Measurements from ENCODE around the gene FAM234A. TPM values are rescaled to one million over a fixed set of nuclear protein-coding genes. Genes with fewer than 3 reads are reported as not detected.
"Not testable (repeated sequence)": the region's sequence is repeated elsewhere in the genome, so short reads cannot be mapped to it uniquely, and the experiment has no call there.

The FAM234A gene, protein sequence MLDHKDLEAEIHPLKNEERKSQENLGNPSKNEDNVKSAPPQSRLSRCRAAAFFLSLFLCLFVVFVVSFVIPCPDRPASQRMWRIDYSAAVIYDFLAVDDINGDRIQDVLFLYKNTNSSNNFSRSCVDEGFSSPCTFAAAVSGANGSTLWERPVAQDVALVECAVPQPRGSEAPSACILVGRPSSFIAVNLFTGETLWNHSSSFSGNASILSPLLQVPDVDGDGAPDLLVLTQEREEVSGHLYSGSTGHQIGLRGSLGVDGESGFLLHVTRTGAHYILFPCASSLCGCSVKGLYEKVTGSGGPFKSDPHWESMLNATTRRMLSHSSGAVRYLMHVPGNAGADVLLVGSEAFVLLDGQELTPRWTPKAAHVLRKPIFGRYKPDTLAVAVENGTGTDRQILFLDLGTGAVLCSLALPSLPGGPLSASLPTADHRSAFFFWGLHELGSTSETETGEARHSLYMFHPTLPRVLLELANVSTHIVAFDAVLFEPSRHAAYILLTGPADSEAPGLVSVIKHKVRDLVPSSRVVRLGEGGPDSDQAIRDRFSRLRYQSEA
- 10 to 100 TPM; 19.3 to 56.6 (median 24.4) TPM for polyA plus RNA-seq

DNA sequence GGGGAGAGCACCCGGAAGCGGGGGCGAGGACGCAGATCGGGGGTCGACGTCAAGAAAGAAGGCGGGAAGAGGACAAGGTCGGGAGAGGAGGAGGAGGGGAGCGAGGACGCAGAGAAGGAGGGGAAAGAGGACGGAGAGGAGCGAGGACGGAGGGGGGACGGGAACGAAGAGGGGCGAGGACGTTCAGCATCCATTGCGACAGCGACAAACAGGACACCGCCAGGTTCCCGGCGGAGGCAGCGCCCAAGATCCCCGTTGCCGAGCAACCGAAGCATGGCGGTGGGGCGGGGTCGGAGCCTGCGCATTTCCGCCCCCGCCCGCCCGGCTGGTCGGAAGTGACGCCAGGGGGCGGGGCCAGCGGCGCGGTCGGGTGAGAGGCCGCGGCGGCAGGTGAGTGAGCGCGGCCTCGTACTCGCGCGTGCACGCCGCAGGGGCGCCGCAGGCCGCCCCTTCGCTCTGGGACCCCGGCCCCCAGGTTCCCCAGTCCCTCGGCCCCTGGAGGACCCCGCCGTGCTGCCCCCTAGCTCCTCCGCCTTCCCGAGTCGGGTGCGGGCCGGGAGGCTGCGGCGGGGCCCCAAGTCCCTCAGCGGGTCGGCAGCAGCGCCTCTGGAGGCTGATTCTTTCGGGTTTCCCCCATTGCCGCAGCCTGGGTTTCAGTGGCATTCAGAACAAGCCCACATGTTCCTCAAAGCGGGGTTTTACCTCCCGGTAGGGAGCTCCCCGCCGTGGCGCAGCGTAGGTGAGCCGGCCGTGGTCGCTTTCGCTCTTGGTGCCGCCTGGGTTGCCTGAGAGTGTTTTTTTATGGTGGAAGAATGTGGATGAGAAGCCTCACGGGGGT, at the start of gene FAM234A:
TSS of gene FAM234A (plus strand) at position 354 of the 838 bp plus-strand sequence. CDS start 19,593 bp downstream, outside the sequence.
- Mint-ChIP-seq H3K36me3 (peaks cover 0 to 1% (median 0%) of the 10 kb centered on the region in 3 donors), H3K9me3 (no peaks in the 10 kb centered on the region), H3K4me3 (peak within 1 kb of the TSS; percentile 91 to 94 (median 91)), H3K4me1 (peaks cover 18 to 19% of the 10 kb centered on the region in 2 donors), H3K27me3 (ENCODE audit: low read depth in 3 of 3) (peaks cover 4 to 21% (median 15%) of the 10 kb centered on the region in 3 donors), H3K27ac (peak within 1 kb of the TSS; percentile 98 to 100 (median 99))
- DNase-seq: peak; percentile 95 to 97 (median 95)

DNA sequence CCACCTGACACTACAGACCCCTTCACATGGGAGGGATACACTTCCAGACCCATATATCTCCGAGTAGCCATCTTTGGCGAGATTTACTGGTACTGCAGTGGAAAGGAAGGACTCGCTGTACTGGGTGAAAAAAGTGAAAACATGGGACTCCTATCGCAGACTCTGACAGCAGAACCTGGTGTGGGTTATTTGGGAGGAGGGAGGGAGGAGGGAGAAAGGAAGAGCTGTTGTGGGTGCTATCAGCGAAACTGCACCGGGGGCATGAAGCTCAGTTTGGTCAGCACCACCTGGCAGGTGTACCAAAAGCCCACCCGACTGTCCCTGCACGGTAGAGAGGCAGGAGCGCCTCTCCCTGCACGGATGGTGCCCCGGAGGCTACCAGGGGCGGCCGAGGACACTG, 49.4 kb upstream of the FAM234A start:
- H3K4me3 Mint-ChIP-seq: no peak overlapping the region
- peaks cover 0 to 4% of the 10 kb centered on the region in 2 donors for H3K4me1 Mint-ChIP-seq
- H3K9me3 Mint-ChIP-seq: no peaks in the 10 kb centered on the region
- peak overlapping the region in 1 of 6 donors; percentile 64 for H3K27ac Mint-ChIP-seq
- peaks cover 0 to 5% (median 0%) of the 10 kb centered on the region in 3 donors for H3K27me3 Mint-ChIP-seq (ENCODE audit: low read depth in 3 of 3)
- peaks cover 2 to 21% (median 13%) of the 10 kb centered on the region in 3 donors for H3K36me3 Mint-ChIP-seq
- no peak for DNase-seq

DNA sequence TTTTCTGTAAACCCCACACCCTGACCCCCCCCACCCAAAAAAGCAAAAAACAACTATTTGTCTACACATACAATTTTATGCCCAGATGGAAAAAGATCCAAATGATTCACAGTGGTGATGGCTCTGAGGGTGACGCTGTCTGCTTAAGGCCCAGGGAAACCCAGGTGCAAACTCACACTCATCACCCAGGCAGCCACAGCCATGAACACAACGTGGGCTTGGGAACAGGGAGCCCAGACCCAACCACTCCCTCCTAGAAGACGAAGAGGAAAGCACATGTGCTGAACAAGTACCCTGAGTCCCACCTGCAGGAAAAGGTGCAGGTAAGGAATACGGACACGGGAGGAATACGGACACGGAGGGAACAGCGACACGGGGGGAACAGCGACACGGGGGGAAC, 48.9 kb upstream of the FAM234A start:
- Mint-ChIP-seq H3K4me3 (no peak overlapping the region), H3K27ac (peak overlapping the region in 1 of 6 donors; percentile 16), H3K27me3 (ENCODE audit: low read depth in 3 of 3) (peaks cover 0 to 7% (median 0%) of the 10 kb centered on the region in 3 donors), H3K4me1 (peaks cover 0 to 4% of the 10 kb centered on the region in 2 donors), H3K36me3 (peaks cover 3 to 25% (median 15%) of the 10 kb centered on the region in 3 donors), H3K9me3 (no peaks in the 10 kb centered on the region)
- no peak for DNase-seq

DNA sequence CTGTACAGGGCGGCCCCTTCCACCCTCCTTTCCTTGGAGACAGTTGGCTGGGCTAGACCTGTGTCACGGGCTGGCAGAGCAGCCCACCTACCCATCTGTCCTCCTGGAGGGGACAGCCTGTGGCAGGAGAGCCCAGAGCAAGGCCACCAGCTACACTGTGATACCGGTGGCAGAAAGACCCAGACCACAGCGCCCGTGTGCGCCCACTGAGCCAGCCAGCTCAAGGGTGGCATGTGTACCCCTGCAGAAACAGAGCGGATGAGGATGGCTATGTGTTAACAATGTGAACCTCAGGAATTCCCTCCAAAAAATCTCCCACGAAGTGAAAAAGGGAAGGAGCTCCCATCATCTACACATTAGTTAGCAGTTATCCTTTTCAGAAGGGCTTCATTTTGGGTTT, 47.3 kb upstream of the FAM234A start:
- peaks cover 0 to 3% of the 10 kb centered on the region in 2 donors for H3K4me1 Mint-ChIP-seq

DNA sequence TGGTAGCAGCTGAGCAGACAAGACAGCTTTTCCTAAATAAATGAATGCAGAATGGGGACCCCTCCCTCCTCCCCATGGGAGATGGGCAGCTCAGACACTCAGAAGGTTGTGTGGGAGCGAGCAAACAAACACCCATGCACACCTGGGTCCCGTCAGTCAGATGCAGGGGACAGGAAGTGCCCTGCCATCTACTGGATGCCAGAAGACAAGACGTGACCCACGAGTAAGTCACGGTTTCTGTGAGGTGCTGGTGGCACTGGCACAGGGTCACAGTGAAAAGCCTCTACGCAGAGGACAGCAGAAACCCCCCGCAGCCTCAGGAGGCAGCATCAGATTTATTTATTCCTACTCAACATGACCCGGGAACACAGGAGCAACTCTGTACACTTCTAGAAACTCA, 45.9 kb upstream of the FAM234A start:
- Mint-ChIP-seq H3K27me3 (ENCODE audit: low read depth in 3 of 3) (peaks cover 0 to 14% (median 0%) of the 10 kb centered on the region in 3 donors), H3K36me3 (peaks cover 14 to 42% (median 23%) of the 10 kb centered on the region in 3 donors), H3K27ac (peak overlapping the region in 3 of 6 donors; percentile 17 to 67 (median 45)), H3K4me3 (no peak overlapping the region), H3K9me3 (no peaks in the 10 kb centered on the region), H3K4me1 (peaks cover 0 to 3% of the 10 kb centered on the region in 2 donors)
- DNase-seq: no peak

More for the DNA sequence above, 47.3 kb upstream of the FAM234A start:
- no peaks in the 10 kb centered on the region for H3K9me3 Mint-ChIP-seq
- peaks cover 0 to 14% (median 0%) of the 10 kb centered on the region in 3 donors for H3K27me3 Mint-ChIP-seq (ENCODE audit: low read depth in 3 of 3)
- no peak overlapping the region for H3K27ac Mint-ChIP-seq
- H3K36me3 Mint-ChIP-seq: peaks cover 10 to 39% (median 19%) of the 10 kb centered on the region in 3 donors
- no peak for DNase-seq
- no peak overlapping the region for H3K4me3 Mint-ChIP-seq

DNA sequence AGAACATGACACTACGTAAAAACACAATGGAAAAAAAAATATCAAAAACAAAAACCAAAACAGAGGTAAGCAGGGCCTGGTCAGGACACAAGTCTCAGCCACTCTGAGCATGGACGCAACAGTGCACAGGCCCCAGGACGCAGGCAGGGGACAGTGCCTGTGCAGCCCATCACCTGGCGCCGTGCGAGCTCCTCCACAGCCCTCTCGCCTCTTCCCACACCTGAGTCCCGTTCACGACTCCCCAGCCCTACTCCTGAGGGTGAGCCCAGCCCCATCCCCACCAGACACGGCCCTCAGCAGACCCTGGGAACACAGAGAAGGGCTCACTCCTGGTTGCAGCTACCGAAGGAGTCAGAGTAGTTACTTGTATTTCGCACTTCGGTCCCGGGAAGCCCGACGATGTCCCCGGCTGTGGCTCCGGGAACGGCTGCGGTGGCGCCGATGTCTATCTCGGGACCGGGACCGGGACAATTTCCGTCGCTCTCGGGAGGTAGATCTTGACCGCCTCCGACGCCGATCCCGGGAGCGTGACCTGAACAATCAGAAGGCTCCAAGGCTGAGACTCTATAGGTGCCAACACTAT, 44.9 kb upstream of the FAM234A start:
- Mint-ChIP-seq H3K4me1 (peaks cover 0 to 3% of the 10 kb centered on the region in 2 donors), H3K36me3 (peaks cover 14 to 43% (median 23%) of the 10 kb centered on the region in 3 donors), H3K4me3 (no peak overlapping the region), H3K27me3 (ENCODE audit: low read depth in 3 of 3) (peaks cover 0 to 14% (median 0%) of the 10 kb centered on the region in 3 donors), H3K27ac (no peak overlapping the region), H3K9me3 (no peaks in the 10 kb centered on the region)
- no peak for DNase-seq

DNA sequence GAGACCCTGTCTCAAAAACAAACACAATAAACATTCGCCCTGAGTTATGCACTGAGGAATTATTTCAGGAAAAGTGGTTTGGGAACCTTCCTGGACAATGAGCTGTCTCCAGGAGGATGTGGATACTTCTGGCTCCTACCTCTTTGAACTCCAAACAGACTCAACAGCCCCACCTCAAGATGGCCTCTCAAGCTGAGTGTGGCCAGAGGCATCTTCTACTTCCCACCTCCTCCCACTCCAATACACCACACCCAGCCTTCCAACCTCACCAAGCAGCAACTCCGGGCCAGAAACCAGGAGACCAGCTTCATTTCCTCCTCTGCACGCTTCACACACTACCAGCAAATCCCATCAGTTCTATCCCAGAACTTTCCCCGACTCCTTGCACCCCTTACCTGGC, 42.8 kb upstream of the FAM234A start:
- H3K9me3 Mint-ChIP-seq: no peaks in the 10 kb centered on the region
- peaks cover 14 to 41% (median 23%) of the 10 kb centered on the region in 3 donors for H3K36me3 Mint-ChIP-seq
- peaks cover 0 to 3% of the 10 kb centered on the region in 2 donors for H3K4me1 Mint-ChIP-seq
- peak overlapping the region in 3 of 6 donors; percentile 26 to 35 (median 28) for H3K27ac Mint-ChIP-seq
- H3K27me3 Mint-ChIP-seq (ENCODE audit: low read depth in 3 of 3): peaks cover 0 to 14% (median 2%) of the 10 kb centered on the region in 3 donors
- no peak overlapping the region for H3K4me3 Mint-ChIP-seq
- DNase-seq: no peak

DNA sequence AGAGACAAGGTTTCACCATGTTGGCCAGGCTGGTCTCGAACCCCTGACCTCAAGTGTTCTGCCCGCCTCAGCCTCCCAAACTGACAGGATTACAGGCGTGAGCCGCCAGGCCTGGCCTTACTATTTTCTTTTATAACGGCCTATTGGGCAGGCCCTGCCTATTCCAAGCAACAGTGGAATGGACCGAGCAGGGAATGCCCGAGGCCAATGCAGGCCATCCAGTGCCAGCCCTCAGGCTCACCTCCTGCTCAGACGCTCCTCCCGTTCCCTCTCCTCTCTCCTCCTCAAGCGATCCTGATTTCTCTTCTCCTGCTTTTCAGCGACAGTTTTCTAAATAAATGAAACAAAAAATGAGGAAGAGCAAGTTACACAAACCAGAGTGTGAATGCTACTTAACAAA, 41.9 kb upstream of the FAM234A start:
- Mint-ChIP-seq H3K9me3 (no peaks in the 10 kb centered on the region), H3K36me3 (peaks cover 14 to 46% (median 23%) of the 10 kb centered on the region in 3 donors), H3K27me3 (ENCODE audit: low read depth in 3 of 3) (peaks cover 0 to 14% (median 2%) of the 10 kb centered on the region in 3 donors), H3K4me3 (no peak overlapping the region), H3K27ac (no peak overlapping the region), H3K4me1 (peaks cover 0 to 3% of the 10 kb centered on the region in 2 donors)
- no peak for DNase-seq

DNA sequence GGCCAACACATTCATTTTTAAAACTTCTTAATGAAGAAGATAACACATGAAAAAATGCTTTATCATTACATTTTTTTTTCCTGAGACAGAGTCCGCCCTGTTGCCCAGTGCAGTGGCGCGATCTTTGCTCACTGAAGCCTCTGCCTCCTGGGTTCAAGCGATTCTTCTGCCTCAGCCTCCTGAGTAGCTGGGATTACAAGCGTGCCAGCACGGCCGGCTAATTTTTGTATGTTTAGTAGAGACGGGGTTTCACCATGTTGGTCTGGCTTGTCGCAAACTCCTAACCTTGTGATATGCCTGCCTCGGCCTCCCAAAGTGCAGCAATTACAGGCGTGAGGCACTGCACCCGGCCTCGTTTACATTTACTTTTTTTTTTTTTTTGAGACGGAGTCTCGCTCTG, 41.2 kb upstream of the FAM234A start:
- Mint-ChIP-seq H3K27ac (no peak overlapping the region), H3K4me1 (peaks cover 0 to 3% of the 10 kb centered on the region in 2 donors), H3K4me3 (no peak overlapping the region), H3K36me3 (peaks cover 14 to 51% (median 23%) of the 10 kb centered on the region in 3 donors), H3K9me3 (no peaks in the 10 kb centered on the region), H3K27me3 (ENCODE audit: low read depth in 3 of 3) (peaks cover 0 to 13% (median 2%) of the 10 kb centered on the region in 3 donors)
- DNase-seq: no peak

DNA sequence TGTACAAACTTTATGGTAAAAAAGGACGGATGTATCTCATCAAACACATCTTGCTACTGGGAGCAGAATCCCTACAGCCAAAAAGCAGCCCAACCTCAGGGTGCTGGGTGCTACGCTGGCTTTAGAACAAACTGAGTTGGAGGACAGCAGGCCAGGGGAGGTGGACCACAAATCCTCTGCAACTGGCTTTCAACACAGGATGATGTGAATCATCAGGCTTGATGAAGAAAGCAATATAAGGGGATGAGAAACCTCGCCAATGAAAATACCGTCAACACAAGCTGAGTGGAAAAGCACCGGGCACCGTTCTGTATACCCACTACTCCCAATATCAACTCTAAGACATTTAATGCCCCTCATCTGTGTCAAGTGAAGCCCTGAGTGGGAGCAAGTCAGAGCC, 40.1 kb upstream of the FAM234A start:
- Mint-ChIP-seq H3K27ac (peak overlapping the region in 1 of 6 donors; percentile 23), H3K4me3 (no peak overlapping the region), H3K9me3 (no peaks in the 10 kb centered on the region), H3K27me3 (ENCODE audit: low read depth in 3 of 3) (peaks cover 0 to 8% (median 2%) of the 10 kb centered on the region in 3 donors), H3K36me3 (peaks cover 13 to 47% (median 14%) of the 10 kb centered on the region in 3 donors), H3K4me1 (no peaks in the 10 kb centered on the region)
- no peak for DNase-seq

DNA sequence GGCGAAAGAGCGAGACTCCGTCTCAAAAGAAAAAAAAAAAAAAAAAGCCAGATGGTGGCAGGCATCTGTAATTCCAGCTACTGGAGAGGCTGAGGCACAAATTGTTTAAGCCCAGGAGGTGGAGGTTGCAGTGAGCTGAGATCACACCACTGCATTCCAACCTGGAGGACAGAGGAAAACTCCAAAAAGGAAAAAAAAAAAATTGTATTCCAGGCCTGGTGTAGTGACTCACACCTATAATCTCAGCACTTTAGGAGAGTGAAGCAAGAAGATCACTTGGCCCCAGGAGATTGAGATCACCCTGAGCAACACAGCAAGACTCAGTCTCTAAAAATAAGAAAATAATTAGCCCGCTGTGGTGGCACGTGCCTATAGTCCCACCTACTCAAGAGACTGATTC, 34.2 kb upstream of the FAM234A start:
- no peaks in the 10 kb centered on the region for H3K9me3 Mint-ChIP-seq
- H3K36me3 Mint-ChIP-seq: peaks cover 0 to 32% (median 6%) of the 10 kb centered on the region in 3 donors
- H3K4me3 Mint-ChIP-seq: no peak overlapping the region
- H3K27me3 Mint-ChIP-seq (ENCODE audit: low read depth in 3 of 3): peaks cover 0 to 2% (median 0%) of the 10 kb centered on the region in 3 donors
- no peaks in the 10 kb centered on the region for H3K4me1 Mint-ChIP-seq
- no peak for DNase-seq
- H3K27ac Mint-ChIP-seq: no peak overlapping the region

DNA sequence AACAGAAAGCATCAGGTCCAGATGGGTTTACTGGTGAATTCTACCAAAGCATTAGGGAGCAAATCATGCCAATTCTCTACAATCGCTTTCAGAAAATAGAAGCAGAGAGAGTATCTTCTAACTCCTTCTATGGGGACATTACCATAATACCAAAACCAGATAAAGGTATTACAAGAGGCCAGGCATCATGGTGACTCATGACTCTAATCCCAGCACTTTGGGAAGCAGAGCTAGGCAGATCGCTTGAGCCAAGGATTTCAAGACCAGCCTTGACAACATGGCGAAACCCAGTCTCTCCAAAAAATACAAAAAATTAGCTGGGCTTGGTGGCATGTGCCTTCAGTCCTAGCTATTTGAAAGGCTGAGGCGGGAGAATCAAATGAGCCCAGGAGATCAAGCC, 31.4 kb upstream of the FAM234A start:
- no peak overlapping the region for H3K27ac Mint-ChIP-seq

DNA sequence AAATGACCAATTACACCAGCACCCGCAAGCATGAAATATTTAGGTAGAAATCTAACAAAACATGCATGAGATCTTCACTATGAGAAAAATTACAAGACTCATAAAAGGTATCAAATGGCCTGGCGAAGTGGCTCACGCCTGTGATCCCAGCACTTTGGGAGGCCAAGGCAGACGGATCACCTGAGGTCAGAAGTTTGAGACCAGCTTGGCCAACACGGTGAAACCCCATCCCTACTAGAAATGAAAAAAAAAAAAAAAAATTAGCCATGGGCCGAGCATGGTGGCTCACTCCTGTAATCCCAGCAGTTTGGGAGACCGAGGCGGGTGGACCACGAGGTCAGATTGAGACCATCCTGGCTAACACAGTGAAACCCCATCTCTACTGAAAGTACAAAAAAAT, 30.6 kb upstream of the FAM234A start:
- not testable (repeated sequence) for H3K4me3 Mint-ChIP-seq; H3K27me3 Mint-ChIP-seq (ENCODE audit: low read depth in 3 of 3); DNase-seq; H3K4me1 Mint-ChIP-seq; H3K9me3 Mint-ChIP-seq; H3K27ac Mint-ChIP-seq
- H3K36me3 Mint-ChIP-seq: peaks cover 13 to 36% (median 13%) of the 10 kb centered on the region in 3 donors

More for the DNA sequence above, 31.4 kb upstream of the FAM234A start:
- Mint-ChIP-seq H3K36me3 (peaks cover 13 to 38% (median 13%) of the 10 kb centered on the region in 3 donors), H3K4me3 (no peak overlapping the region), H3K27me3 (ENCODE audit: low read depth in 3 of 3) (no peaks in the 10 kb centered on the region), H3K4me1 (peaks cover 0 to 4% of the 10 kb centered on the region in 2 donors), H3K9me3 (no peaks in the 10 kb centered on the region)
- DNase-seq: no peak

All from immature natural killer cell (primary cell).